ENCODE results near the gene CEP162.
"Not testable (repeated sequence)": the region's sequence is repeated elsewhere in the genome, so short reads cannot be mapped to it uniquely, and the experiment has no call there.

CEP162 gene

DNA sequence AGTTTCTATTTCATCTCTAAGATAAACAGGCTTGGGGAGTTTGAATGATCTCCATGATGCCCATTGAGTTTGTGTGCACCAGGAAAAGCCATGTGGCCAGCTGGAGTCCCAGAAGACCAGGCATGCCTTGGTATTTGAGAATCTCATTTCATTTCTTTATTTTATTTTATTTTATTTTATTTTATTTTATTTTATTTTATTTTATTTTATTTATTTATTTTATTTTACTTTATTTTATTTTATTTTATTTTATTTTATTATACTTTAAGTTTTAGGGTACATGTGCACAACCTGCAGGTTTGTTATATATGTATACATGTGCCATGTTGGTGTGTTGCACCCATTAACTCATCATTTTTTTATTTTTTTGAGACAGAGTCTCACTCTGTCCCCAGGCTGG is 142.7 kb downstream of the CEP162 start:
- ATAC-seq = not testable (repeated sequence)

GRCh38 chr6:84082689-84083265 is 144.7 kb downstream of the CEP162 start:
- no peak for ATAC-seq
- TF ChIP-seq, protein P1, sequence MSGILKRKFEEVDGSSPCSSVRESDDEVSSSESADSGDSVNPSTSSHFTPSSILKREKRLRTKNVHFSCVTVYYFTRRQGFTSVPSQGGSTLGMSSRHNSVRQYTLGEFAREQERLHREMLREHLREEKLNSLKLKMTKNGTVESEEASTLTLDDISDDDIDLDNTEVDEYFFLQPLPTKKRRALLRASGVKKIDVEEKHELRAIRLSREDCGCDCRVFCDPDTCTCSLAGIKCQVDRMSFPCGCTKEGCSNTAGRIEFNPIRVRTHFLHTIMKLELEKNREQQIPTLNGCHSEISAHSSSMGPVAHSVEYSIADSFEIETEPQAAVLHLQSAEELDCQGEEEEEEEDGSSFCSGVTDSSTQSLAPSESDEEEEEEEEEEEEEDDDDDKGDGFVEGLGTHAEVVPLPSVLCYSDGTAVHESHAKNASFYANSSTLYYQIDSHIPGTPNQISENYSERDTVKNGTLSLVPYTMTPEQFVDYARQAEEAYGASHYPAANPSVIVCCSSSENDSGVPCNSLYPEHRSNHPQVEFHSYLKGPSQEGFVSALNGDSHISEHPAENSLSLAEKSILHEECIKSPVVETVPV (CRISPR knock-in tag; IDR thresholded peaks at IDR 0.05) = no peak
- TF ChIP-seq GLIS3 (CRISPR knock-in tag; IDR thresholded peaks at IDR 0.05) = no peak
- no peak for TF ChIP-seq CREB5 (CRISPR knock-in tag; IDR thresholded peaks at IDR 0.05; ENCODE audit: low read depth)
- TF ChIP-seq BACH2 (CRISPR knock-in tag; IDR thresholded peaks at IDR 0.05; ENCODE audit: borderline replicate concordance) = no peak
- no peak for TF ChIP-seq ZNF8 (CRISPR knock-in tag; IDR thresholded peaks at IDR 0.05)
- no peak for TF ChIP-seq ZC3H10 (CRISPR knock-in tag; IDR thresholded peaks at IDR 0.05)
- TF ChIP-seq ISL1 (CRISPR knock-in tag; IDR thresholded peaks at IDR 0.05) = no peak
- no peak for TF ChIP-seq OSR1 (CRISPR knock-in tag; IDR thresholded peaks at IDR 0.05)
- TF ChIP-seq, protein P2, sequence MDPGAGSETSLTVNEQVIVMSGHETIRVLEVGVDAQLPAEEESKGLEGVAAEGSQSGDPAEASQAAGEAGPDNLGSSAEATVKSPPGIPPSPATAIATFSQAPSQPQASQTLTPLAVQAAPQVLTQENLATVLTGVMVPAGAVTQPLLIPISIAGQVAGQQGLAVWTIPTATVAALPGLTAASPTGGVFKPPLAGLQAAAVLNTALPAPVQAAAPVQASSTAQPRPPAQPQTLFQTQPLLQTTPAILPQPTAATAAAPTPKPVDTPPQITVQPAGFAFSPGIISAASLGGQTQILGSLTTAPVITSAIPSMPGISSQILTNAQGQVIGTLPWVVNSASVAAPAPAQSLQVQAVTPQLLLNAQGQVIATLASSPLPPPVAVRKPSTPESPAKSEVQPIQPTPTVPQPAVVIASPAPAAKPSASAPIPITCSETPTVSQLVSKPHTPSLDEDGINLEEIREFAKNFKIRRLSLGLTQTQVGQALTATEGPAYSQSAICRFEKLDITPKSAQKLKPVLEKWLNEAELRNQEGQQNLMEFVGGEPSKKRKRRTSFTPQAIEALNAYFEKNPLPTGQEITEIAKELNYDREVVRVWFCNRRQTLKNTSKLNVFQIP (CRISPR knock-in tag; IDR thresholded peaks at IDR 0.05; ENCODE audit: borderline replicate concordance, low read depth) = no peak
- TF ChIP-seq TCF4 (CRISPR knock-in tag; IDR thresholded peaks at IDR 0.05; ENCODE audit: borderline replicate concordance) = no peak
- no peak for TF ChIP-seq CSDC2 (CRISPR knock-in tag; IDR thresholded peaks at IDR 0.05)
- TF ChIP-seq ARNTL (CRISPR knock-in tag; IDR thresholded peaks at IDR 0.05; ENCODE audit: borderline replicate concordance, low read depth) = no peak
- no peak for TF ChIP-seq PPARA (CRISPR knock-in tag; IDR thresholded peaks at IDR 0.05; ENCODE audit: borderline replicate concordance)
- TF ChIP-seq RARB (CRISPR knock-in tag; IDR thresholded peaks at IDR 0.05) = no peak
- no peak for TF ChIP-seq ZNF565 (CRISPR knock-in tag; conservative IDR thresholded peaks at IDR 0.05; ENCODE audit: low read depth)
- no peak for TF ChIP-seq ZFP3 (CRISPR knock-in tag; IDR thresholded peaks at IDR 0.05)

DNA sequence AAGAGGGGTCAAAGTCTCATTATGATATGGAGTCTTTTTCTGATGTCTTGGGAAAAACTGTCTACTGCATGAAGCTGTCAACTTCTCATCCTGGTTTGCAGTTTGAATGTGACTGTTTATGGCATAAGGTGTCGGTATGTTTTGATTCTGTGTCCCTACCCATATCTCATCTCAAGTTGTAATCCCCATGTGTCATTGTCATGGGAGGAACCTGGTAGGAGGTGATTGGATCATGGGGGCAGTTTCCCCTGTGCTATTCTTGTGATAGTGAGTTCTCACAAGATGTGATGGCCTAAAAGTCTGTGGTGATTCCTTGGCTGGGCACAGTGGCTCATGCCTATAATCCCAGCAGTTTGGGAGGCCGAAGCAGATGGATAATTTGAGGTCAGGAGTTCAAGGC is 146.2 kb downstream of the CEP162 start:
- TF ChIP-seq ZNF565 (CRISPR knock-in tag; conservative IDR thresholded peaks at IDR 0.05; ENCODE audit: low read depth) (no peak), PPARA (CRISPR knock-in tag; IDR thresholded peaks at IDR 0.05; ENCODE audit: borderline replicate concordance) (no peak), TCF4 (CRISPR knock-in tag; IDR thresholded peaks at IDR 0.05; ENCODE audit: borderline replicate concordance) (no peak), ZFP30 (CRISPR knock-in tag; IDR thresholded peaks at IDR 0.05) (no peak), ZNF8 (CRISPR knock-in tag; IDR thresholded peaks at IDR 0.05) (no peak), RARB (CRISPR knock-in tag; IDR thresholded peaks at IDR 0.05) (no peak), BACH2 (CRISPR knock-in tag; IDR thresholded peaks at IDR 0.05; ENCODE audit: borderline replicate concordance) (no peak), TOX (CRISPR knock-in tag; IDR thresholded peaks at IDR 0.05; ENCODE audit: borderline replicate concordance) (no peak), CSDC2 (CRISPR knock-in tag; IDR thresholded peaks at IDR 0.05) (no peak), ZFP3 (CRISPR knock-in tag; IDR thresholded peaks at IDR 0.05) (no peak)
- TF ChIP-seq, protein P2 (CRISPR knock-in tag; IDR thresholded peaks at IDR 0.05; ENCODE audit: borderline replicate concordance, low read depth) = no peak
- TF ChIP-seq, protein P1 (CRISPR knock-in tag; IDR thresholded peaks at IDR 0.05) = no peak
- no peak for ATAC-seq

- TF ChIP-seq, protein P2 (CRISPR knock-in tag; IDR thresholded peaks at IDR 0.05; ENCODE audit: borderline replicate concordance, low read depth) = no peak
- TF ChIP-seq ZNF70 (CRISPR knock-in tag; IDR thresholded peaks at IDR 0.05) = no peak
- no peak for TF ChIP-seq BACH2 (CRISPR knock-in tag; IDR thresholded peaks at IDR 0.05; ENCODE audit: borderline replicate concordance)
- no peak for TF ChIP-seq GLIS3 (CRISPR knock-in tag; IDR thresholded peaks at IDR 0.05)
- TF ChIP-seq ZNF8 (CRISPR knock-in tag; IDR thresholded peaks at IDR 0.05) = no peak
- TF ChIP-seq, protein P1 (CRISPR knock-in tag; IDR thresholded peaks at IDR 0.05) = no peak
- TF ChIP-seq ZNF565 (CRISPR knock-in tag; conservative IDR thresholded peaks at IDR 0.05; ENCODE audit: low read depth) = no peak
- no peak for TF ChIP-seq CSDC2 (CRISPR knock-in tag; IDR thresholded peaks at IDR 0.05)
- no peak for TF ChIP-seq TOX (CRISPR knock-in tag; IDR thresholded peaks at IDR 0.05; ENCODE audit: borderline replicate concordance)
- TF ChIP-seq OSR1 (CRISPR knock-in tag; IDR thresholded peaks at IDR 0.05) = no peak
- no peak for TF ChIP-seq PPARA (CRISPR knock-in tag; IDR thresholded peaks at IDR 0.05; ENCODE audit: borderline replicate concordance)
- no peak for TF ChIP-seq ARNTL (CRISPR knock-in tag; IDR thresholded peaks at IDR 0.05; ENCODE audit: borderline replicate concordance, low read depth)
- ATAC-seq = no peak
Observed at GRCh38 chr6:84078335-84078734, 149.1 kb downstream of the CEP162 start.

Measured in SK-N-SH treated with all-trans-retinoic acid at 6 μM for 48 hours (cell line).